HCT116 (cell line): ENCODE results near the gene STON2.

Experiments used
- CEBPB ChIP-seq: IDR thresholded peaks from 2 replicates; pipeline ENCODE4 v1.6.1; 2012; ENCODE audit warnings: low read depth
- CTCF ChIP-seq, 3 experiments: fragments of 200-600 bp in 1 of 3; sonication (generic) in 1 of 3; IDR thresholded peaks in 2 of 3; conservative IDR thresholded peaks in 1 of 3; 2 replicates each; pipeline ENCODE4 v1.5.1; 2012 to 2017; ENCODE audit warnings: low read depth in 2 of 3, low read length in 2 of 3, antibody characterized with exemption in 1 of 3, borderline replicate concordance in 1 of 3, control low read depth in 1 of 3, mild to moderate bottlenecking in 1 of 3, mixed read lengths in 1 of 3, mixed run types in 1 of 3, moderate library complexity in 1 of 3; ENCODE audit not compliant: insufficient read depth in 1 of 3
- EZH2phosphoT487 ChIP-seq: fragments of 200-600 bp; IDR thresholded peaks from 2 replicates; pipeline ENCODE4 v1.6.1; 2018; ENCODE audit warnings: antibody characterized with exemption, borderline replicate concordance

DNA sequence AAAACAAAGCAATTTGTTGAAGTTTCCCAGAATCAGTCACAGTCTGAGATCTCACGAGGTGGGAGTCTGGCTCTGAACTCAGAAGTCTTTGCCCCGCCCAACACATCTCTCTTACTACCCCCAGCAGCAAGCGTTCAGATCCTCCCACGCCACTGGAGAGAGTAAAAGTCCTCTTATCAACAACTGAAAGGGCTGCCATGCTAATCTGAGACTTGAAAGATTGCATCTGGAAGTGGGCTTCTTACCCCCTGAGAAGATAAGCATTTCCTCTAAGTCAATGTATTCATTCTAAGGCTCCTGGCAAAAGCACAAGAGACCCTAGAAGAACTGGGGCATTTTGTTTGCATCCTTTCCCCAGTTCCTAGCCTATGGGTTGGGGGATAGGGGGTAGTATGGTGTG lies 34.1 kb upstream of the STON2 start:
- TF ChIP-seq EZH2phosphoT487 (no peak), CTCF (IDR thresholded peaks at IDR 0.05 in 2 of 3, conservative IDR thresholded peaks at IDR 0.05 in 1 of 3; ENCODE audit: borderline replicate concordance in 1 of 3, insufficient read depth in 1 of 3, low read depth in 2 of 3, low read length in 2 of 3) (no peak), CEBPB (no peak)
